Mesendoderm (in vitro differentiated cells): Measurements from ENCODE around the gene FGF18.
A peak's percentile ranks its signal among the peaks of the same experiment; 100 is the strongest.

Experiments used
- DNase-seq: peaks from one replicate; pipeline ENCODE4 v3.0.0; 2013
- H2AK5ac ChIP-seq: 2 replicates; pipeline ENCODE4 v1.6.1; 2013; ENCODE audit warnings: low read length, inconsistent platforms
- H2BK120ac ChIP-seq: 2 replicates; pipeline ENCODE4 v1.6.1; 2013; ENCODE audit warnings: low read depth, mild to moderate bottlenecking, low read length, moderate library complexity, mixed read lengths
- H2BK15ac ChIP-seq: replicated peaks from 2 replicates; pipeline ENCODE4 v1.6.1; 2013; ENCODE audit warnings: low read depth, mild to moderate bottlenecking, moderate library complexity
- H2BK5ac ChIP-seq: 2 replicates; pipeline ENCODE4 v1.6.1; 2013; ENCODE audit warnings: low read length, inconsistent platforms
- H3K18ac ChIP-seq: 2 replicates; pipeline ENCODE4 v1.6.1; 2013; ENCODE audit warnings: mild to moderate bottlenecking, low read length, mixed read lengths
- H3K23ac ChIP-seq: one replicate; pipeline ENCODE4 v1.6.1; 2013; ENCODE audit warnings: low read length
- H3K27ac ChIP-seq: 2 replicates; pipeline ENCODE4 v1.5.1; 2013; ENCODE audit warnings: low read depth, mild to moderate bottlenecking, inconsistent platforms, low read length, moderate library complexity
- H3K27me3 ChIP-seq: 2 replicates; pipeline ENCODE4 v1.6.1; 2013; ENCODE audit warnings: low read length, control low read depth, mild to moderate bottlenecking, inconsistent platforms; ENCODE audit not compliant: insufficient read depth, poor library complexity
- H3K36me3 ChIP-seq: 2 replicates; pipeline ENCODE4 v1.6.1; 2013; ENCODE audit warnings: low read length, inconsistent platforms; ENCODE audit not compliant: control insufficient read depth, insufficient read depth
- H3K4ac ChIP-seq: one replicate; pipeline ENCODE4 v1.6.1; 2013; ENCODE audit warnings: low read depth, mild to moderate bottlenecking, low read length, moderate library complexity
- H3K4me1 ChIP-seq: 2 replicates; pipeline ENCODE4 v1.6.1; 2013; ENCODE audit warnings: low read depth, low read length, inconsistent platforms; ENCODE audit not compliant: control insufficient read depth
- H3K4me2 ChIP-seq: 2 replicates; pipeline ENCODE4 v1.6.1; 2013; ENCODE audit warnings: low read length
- H3K4me3 ChIP-seq: 2 replicates; pipeline ENCODE4 v1.5.1; 2013; ENCODE audit warnings: mild to moderate bottlenecking, low read length
- H3K56ac ChIP-seq: one replicate; pipeline ENCODE4 v1.6.1; 2013; ENCODE audit warnings: low read length
- H3K79me1 ChIP-seq: 2 replicates; pipeline ENCODE4 v1.6.1; 2013; ENCODE audit warnings: low read length, inconsistent platforms
- H3K79me2 ChIP-seq: 2 replicates; pipeline ENCODE4 v1.6.1; 2013; ENCODE audit warnings: mild to moderate bottlenecking, low read length; ENCODE audit not compliant: control insufficient read depth, insufficient read depth
- H3K9ac ChIP-seq: 2 replicates; pipeline ENCODE4 v1.6.1; 2013; ENCODE audit warnings: low read length, inconsistent platforms
- H4K5ac ChIP-seq: one replicate; pipeline ENCODE4 v1.6.1; 2013; ENCODE audit warnings: low read length
- H4K8ac ChIP-seq: one replicate; pipeline ENCODE4 v1.6.1; 2013; ENCODE audit warnings: low read depth, mild to moderate bottlenecking, control low read depth, low read length, moderate library complexity
- WGBS: extraction: QIAGEN DNeasy Blood & Tissue Kit; methylation state at CpG from one replicate; pipeline ENCODE4 v1.1.7; 2013; ENCODE audit warnings: low lambda C conversion rate, missing lambda C conversion rate; ENCODE audit not compliant: insufficient coverage; ENCODE audit errors: extremely low coverage; 5-methylcytosine and 5-hydroxymethylcytosine counted together

The FGF18 gene

GRCh38 chr5:171447226-171447625 lies 27.8 kb downstream of the FGF18 start:
- no CpG with 5 or more reads among the region's 5 CpGs for WGBS
- H3K4me3 ChIP-seq = no peak overlapping the region
- no peak overlapping the region for H2BK5ac ChIP-seq
- no peak overlapping the region for H3K9ac ChIP-seq
- no peaks in the 10 kb centered on the region for H3K27me3 ChIP-seq
- H4K8ac ChIP-seq = no peak overlapping the region
- no peak overlapping the region for H2AK5ac ChIP-seq
- no peak for DNase-seq
- H3K4ac ChIP-seq = no peak overlapping the region
- peak overlapping the region; percentile 52 for H3K56ac ChIP-seq
- H3K23ac ChIP-seq = no peak overlapping the region
- no peaks in the 10 kb centered on the region for H3K79me1 ChIP-seq
- H3K27ac ChIP-seq = no peak overlapping the region
- H3K18ac ChIP-seq = no peak overlapping the region
- H3K79me2 ChIP-seq = no peaks in the 10 kb centered on the region
- no peak overlapping the region for H4K5ac ChIP-seq
- no peak overlapping the region for H2BK120ac ChIP-seq
- H3K36me3 ChIP-seq = no peaks in the 10 kb centered on the region
- no peak overlapping the region for H2BK15ac ChIP-seq
- H3K4me2 ChIP-seq = no peak overlapping the region
- peaks cover 4% of the 10 kb centered on the region for H3K4me1 ChIP-seq

- no CpG with 5 or more reads among the region's 10 CpGs for WGBS
- Histone ChIP-seq H3K4me2 (no peak overlapping the region), H2BK5ac (no peak overlapping the region), H3K9ac (no peak overlapping the region), H2BK15ac (no peak overlapping the region), H3K4ac (no peak overlapping the region), H3K18ac (no peak overlapping the region), H3K4me1 (peaks cover 4% of the 10 kb centered on the region), H2BK120ac (no peak overlapping the region), H3K23ac (no peak overlapping the region), H4K8ac (no peak overlapping the region), H3K36me3 (no peaks in the 10 kb centered on the region), H3K79me2 (no peaks in the 10 kb centered on the region), H3K4me3 (no peak overlapping the region), H3K56ac (no peak overlapping the region), H3K79me1 (no peaks in the 10 kb centered on the region), H2AK5ac (no peak overlapping the region), H4K5ac (no peak overlapping the region), H3K27ac (no peak overlapping the region), H3K27me3 (no peaks in the 10 kb centered on the region)
- DNase-seq = no peak
Measured at GRCh38 chr5:171449426-171449825, 30.0 kb downstream of the FGF18 start.

- H2BK5ac ChIP-seq = no peak overlapping the region
- peak overlapping the region; percentile 66 for H3K4ac ChIP-seq
- no peaks in the 10 kb centered on the region for H3K36me3 ChIP-seq
- peak overlapping the region; percentile 53 for H3K4me2 ChIP-seq
- peak overlapping the region; percentile 91 for H3K56ac ChIP-seq
- no peak overlapping the region for H2AK5ac ChIP-seq
- H3K9ac ChIP-seq = peak overlapping the region; percentile 74
- no peak overlapping the region for H2BK15ac ChIP-seq
- H3K27ac ChIP-seq = no peak overlapping the region
- H2BK120ac ChIP-seq = peak overlapping the region; percentile 75
- no CpG with 5 or more reads among the region's 88 CpGs for WGBS
- no peaks in the 10 kb centered on the region for H3K27me3 ChIP-seq
- H3K4me1 ChIP-seq = peaks cover 4% of the 10 kb centered on the region
- DNase-seq = peak; percentile 70
- no peak overlapping the region for H4K5ac ChIP-seq
- no peak overlapping the region for H3K23ac ChIP-seq
- peak overlapping the region; percentile 77 for H3K18ac ChIP-seq
- no peaks in the 10 kb centered on the region for H3K79me2 ChIP-seq
- H4K8ac ChIP-seq = peak overlapping the region; percentile 3
- no peaks in the 10 kb centered on the region for H3K79me1 ChIP-seq
- H3K4me3 ChIP-seq = no peak overlapping the region
Measured at GRCh38 chr5:171450423-171451331, 31.2 kb downstream of the FGF18 start.

GRCh38 chr5:171451421-171451820 lies 32.0 kb downstream of the FGF18 start:
- DNase-seq = no peak
- no peak overlapping the region for H2AK5ac ChIP-seq
- no peaks in the 10 kb centered on the region for H3K79me2 ChIP-seq
- no peak overlapping the region for H3K23ac ChIP-seq
- peak overlapping the region; percentile 80 for H3K56ac ChIP-seq
- peak overlapping the region; percentile 77 for H3K18ac ChIP-seq
- H4K5ac ChIP-seq = no peak overlapping the region
- no peak overlapping the region for H3K27ac ChIP-seq
- no peak overlapping the region for H2BK120ac ChIP-seq
- H3K27me3 ChIP-seq = no peaks in the 10 kb centered on the region
- no peak overlapping the region for H4K8ac ChIP-seq
- WGBS = no CpG with 5 or more reads among the region's 17 CpGs
- no peaks in the 10 kb centered on the region for H3K79me1 ChIP-seq
- H3K36me3 ChIP-seq = no peaks in the 10 kb centered on the region
- no peak overlapping the region for H3K4me2 ChIP-seq
- peak overlapping the region; percentile 46 for H3K9ac ChIP-seq
- H2BK5ac ChIP-seq = no peak overlapping the region
- peak overlapping the region; percentile 6 for H3K4ac ChIP-seq
- H3K4me3 ChIP-seq = no peak overlapping the region
- H2BK15ac ChIP-seq = no peak overlapping the region
- H3K4me1 ChIP-seq = peaks cover 4% of the 10 kb centered on the region

- H3K27ac ChIP-seq = no peak overlapping the region
Measured at GRCh38 chr5:171453056-171453725, 33.7 kb downstream of the FGF18 start.

More at GRCh38 chr5:171453056-171453725, 33.7 kb downstream of the FGF18 start:
- Histone ChIP-seq H3K36me3 (no peaks in the 10 kb centered on the region), H3K56ac (no peak overlapping the region), H2BK15ac (no peak overlapping the region), H3K4ac (no peak overlapping the region), H3K4me2 (no peak overlapping the region), H3K79me2 (no peaks in the 10 kb centered on the region), H3K27me3 (no peaks in the 10 kb centered on the region), H3K4me3 (no peak overlapping the region), H2AK5ac (no peak overlapping the region), H4K5ac (no peak overlapping the region), H3K79me1 (no peaks in the 10 kb centered on the region), H3K23ac (no peak overlapping the region), H3K9ac (no peak overlapping the region), H3K4me1 (peaks cover 4% of the 10 kb centered on the region), H2BK5ac (no peak overlapping the region), H2BK120ac (no peak overlapping the region), H3K18ac (no peak overlapping the region), H4K8ac (no peak overlapping the region)
- WGBS = no CpG with 5 or more reads among the region's 11 CpGs
- peak; percentile 78 for DNase-seq
